Midbrain (tissue), 1 donor: ENCODE results near the gene PRR33.
"Not testable (repeated sequence)": the region's sequence is repeated elsewhere in the genome, so short reads cannot be mapped to it uniquely, and the experiment has no call there.

Experiments
- DNase-seq: peaks from one replicate; lab custom pipeline; 2025; lab: John Stamatoyannopoulos, UW

Gene PRR33

DNA sequence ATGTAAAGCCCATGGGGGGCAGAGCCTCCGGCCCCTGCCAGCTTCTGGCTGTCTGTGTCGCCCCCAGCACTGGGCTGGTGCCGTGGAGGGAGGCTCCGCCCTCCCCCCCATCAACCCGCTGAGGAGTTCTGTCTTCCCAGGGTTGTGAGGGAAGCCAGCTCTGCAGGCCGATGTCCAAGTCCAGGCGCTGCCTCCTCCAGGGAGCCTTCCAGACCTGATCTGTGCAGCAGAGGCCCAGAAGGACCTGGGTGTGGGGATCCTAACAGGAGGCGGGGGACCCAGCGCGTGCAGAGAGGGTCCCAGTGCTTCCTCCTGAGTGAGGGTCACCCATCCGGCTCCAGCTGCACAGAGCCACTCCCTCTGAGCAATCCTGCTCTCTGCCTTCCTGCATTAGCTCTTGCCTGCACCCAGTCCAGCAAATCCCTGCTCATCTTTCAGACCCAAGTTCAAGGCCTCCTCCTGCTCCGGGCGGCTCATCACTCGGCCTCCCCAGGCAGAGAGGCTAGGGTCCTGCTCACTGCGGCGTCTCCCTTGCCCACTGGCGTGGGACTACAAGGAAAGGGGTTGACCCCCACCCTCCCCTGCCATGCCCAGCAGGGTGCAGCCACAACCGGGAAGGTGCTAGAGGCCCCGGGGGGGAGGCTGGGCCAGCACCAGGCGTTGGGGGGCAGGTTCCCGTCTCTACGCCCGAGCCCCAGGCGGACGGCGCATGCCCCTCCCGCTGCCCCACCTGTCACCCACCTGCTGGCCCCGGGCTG, 16.4 kb downstream of the PRR33 start:
- no peak for DNase-seq

DNA sequence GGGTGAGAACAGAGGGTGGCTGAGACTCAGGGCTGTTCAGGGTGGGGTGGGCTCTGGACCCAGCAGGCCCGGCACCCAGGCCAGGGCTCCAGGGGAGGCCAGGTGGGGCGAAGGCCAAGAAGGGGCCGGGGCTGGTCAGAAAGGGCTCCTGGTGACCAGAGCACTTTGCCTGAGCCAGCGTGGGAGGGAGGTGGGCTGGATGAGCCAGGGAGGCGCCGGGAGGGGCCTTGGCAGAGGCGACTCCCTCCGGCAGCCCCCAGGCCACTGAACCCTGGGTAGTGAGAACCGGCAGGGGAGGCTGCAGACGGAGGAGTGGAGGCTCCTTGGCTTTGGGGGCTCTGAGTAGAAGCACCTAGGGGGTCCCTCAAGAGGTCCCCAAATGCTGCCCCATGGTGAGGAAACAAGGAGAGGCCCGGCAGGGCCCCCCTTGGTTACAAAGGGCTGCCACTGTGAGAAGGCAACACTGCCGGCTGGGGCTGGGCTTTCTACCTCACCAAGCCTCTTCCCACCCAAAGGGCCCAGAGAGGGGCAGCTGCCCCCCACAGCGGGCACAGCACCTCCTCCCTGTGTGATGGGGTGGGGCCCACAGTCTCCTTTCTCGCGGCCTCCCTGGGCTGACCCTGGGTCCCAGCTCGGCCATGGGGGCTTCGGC, 17.1 kb downstream of the PRR33 start:
- DNase-seq = not testable (repeated sequence)

DNA sequence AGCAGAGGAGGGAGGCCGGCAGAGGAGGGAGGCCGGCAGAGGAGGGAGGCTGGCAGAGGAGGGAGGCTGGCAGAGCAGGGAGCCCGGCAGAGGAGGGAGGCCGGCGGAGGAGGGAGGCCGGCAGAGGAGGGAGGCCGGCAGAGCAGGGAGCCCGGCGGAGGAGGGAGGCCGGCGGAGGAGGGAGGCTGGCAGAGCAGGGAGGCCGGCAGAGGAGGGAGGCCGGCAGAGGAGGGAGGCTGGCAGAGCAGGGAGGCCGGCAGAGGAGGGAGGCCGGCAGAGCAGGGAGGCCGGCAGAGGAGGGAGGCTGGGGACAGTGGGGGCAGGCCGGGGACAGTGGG, 17.9 kb downstream of the PRR33 start:
- not testable (repeated sequence) for DNase-seq

DNA sequence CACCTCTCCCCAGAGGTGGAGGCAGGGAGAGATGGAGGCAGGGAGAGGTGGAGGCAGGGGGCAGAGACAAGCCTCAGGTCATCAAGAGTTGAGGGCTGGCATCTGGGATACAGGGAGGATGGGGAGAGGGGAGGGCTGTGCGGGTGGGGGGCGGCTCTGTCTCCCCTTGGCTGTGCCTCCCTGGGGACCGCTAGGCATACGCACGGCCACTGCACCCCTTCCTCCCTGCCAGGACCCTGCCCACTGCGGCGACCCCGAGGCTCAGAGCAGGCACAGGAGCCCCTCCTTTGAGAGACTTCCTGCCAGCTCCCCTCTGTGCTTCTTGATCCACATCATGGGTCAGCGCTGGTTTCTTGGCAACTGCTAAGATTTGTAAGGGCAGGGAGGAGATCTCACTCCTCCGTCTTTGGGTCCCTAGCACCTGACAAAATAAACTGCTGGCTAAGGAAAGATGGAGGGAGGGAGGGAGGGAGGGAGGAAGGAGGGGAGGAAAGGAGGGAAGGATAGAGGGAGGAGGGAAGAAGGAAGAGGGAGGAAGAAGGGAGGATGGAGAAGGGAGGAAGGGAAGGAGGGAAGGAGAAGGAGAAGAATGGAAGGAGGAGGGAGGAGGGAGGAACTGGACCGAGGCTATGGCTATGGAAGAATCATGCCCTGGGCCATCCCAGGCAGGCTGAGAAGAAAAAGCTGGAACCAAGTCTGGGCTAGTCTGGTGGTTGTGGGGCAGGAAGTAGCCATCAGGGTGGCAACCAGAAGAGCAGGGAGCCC, 18.5 kb downstream of the PRR33 start:
- no peak for DNase-seq

DNA sequence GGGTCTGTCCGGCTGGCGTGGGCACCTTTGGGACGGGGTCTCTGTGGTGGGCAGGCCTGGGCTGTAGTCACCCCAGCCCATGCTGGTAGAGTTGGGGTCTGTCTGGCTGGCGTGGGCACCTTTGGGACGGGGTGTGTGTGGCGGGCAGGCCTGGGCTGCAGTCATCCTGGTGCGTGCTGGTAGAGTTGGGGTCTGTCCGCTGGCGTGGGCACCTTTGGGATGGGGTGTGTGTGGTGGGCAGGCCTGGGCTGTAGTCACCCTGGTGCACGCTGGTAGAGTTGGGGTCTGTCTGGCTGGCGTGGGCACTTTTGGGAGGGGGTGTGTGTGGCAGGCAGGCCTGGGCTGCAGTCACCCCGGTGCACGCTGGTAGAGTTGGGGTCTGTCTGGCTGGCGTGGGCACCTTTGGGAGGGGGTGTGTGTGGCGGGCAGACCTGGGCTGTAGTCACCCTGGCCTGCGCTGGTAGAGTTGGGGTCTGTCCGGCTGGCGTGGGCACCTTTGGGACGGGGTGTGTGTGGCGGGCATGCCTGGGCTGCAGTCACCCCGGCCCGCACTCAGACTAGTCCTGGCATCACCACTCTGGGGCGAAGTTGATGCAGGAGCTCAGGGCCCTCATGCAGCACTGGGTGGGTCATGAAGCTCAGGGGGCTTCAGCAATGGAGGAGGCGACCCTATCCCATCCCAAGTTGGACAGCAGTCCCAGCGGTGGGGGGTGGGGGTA, 19.3 kb downstream of the PRR33 start:
- DNase-seq = no peak

DNA sequence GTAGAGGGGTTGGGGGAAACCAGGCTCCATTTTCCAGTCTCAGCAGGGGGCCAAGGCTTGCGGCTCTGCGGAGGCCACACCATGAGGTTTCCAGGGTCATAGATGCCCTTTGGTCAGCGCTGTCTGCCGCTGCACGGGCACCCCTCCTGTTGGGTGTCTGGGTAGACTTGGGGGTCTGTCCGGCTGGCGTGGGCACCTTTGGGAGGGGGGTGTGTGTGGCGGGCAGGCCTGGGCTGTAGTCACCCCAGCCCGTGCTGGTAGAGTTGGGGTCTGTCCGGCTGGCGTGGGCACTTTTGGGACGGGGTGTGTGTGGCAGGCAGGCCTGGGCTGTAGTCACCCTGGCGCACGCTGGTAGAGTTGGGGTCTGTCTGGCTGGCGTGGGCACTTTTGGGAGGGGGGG, 20.2 kb downstream of the PRR33 start:
- no peak for DNase-seq

DNA sequence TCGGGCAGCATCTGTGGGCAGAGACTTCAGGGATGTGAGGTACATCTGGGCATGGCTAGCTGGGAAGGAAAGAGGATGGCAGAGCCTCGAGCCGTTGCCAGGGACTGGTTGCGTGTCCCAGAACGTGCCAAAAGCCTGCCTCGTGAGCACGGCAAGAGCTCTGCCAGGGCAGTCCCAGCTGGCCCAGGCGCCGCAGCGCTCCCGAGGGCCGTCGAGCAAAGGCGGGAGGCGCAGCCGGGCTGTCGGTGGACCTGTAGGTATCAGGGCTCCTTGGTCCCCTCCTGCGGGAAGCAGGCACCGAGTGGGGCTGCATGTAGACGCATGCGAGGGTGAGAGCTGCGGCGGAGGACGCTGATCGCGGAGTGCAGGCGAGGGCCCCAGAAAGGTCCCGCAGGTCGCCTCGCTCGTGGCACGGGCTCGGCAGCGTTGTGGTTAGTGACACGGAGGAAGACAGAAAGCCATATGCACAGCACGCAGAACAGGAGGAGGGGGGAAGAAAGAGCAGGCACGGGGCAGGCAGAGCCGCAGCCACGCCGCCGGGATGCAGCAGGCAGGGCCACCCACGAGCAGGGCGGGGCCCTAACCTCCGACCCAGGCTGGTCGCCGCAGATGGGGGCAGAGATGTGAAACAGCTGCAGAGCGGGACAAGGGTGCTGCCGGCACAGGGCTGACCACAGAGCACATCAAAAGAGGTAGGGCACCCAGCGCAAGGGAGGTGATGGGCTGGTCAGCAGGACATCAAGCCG, 20.8 kb downstream of the PRR33 start:
- peak; percentile 18 for DNase-seq

DNA sequence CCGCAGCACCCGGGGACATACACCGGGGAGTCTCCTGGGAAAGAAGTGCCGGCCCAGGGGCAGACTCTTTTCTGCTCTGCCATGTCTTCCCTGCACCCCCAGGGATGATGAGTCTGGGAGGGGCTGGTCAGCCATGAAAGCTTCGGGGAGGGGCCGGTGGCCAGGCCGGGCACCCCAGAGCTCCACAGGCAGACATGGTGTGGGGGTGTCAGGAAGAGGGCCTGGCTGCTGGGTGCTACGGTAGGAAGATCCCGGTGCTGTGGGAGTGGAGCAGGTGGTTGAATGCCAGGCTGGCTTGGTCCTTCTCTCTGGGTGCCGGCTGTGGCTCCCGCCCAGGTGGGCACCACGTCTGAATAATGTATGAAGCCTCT, 21.4 kb downstream of the PRR33 start:
- DNase-seq = no peak

DNA sequence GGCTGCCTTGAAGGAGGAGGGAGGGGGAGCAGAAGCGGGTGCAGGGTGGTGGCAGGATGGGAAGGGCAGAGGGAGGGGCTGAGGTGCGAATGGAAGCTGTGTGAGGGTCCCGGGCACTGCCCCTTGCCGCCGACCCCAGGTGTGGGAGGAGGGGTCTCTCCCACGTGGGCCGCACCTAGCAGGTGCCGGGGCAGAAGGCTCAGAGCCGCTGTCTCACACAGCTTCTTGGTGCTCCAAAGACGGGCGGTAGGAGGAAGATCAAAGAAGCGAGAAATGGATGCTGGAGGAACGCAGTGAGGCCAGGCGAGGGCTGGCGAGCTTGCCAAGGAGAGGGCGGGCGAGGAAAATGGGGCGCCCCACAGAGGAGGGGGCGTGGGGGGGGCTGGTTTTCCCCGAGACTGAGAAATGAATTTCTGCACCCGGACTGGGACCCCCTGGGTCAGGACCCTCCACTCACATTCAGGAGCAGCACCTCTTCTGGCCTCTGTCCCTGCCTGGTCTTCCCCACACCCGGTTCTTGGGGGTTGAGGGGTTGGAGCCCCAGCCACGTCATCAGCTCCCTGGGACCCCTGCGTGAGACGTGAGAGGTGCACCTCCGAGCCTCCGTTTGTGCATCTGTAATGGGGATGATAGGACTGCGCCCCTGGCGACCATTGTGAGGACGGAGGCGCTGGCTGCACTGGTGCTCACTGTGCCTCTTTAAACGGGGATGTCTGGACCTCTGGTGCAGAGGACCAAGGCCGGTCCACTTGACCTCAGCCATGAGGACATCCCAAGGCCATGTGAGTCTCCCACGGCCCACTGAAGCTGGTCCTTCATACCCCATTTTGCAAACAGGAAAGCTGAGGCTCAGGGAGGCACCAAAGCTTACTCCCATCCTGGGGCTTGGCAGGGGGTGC, 22.0 kb downstream of the PRR33 start:
- no peak for DNase-seq

DNA sequence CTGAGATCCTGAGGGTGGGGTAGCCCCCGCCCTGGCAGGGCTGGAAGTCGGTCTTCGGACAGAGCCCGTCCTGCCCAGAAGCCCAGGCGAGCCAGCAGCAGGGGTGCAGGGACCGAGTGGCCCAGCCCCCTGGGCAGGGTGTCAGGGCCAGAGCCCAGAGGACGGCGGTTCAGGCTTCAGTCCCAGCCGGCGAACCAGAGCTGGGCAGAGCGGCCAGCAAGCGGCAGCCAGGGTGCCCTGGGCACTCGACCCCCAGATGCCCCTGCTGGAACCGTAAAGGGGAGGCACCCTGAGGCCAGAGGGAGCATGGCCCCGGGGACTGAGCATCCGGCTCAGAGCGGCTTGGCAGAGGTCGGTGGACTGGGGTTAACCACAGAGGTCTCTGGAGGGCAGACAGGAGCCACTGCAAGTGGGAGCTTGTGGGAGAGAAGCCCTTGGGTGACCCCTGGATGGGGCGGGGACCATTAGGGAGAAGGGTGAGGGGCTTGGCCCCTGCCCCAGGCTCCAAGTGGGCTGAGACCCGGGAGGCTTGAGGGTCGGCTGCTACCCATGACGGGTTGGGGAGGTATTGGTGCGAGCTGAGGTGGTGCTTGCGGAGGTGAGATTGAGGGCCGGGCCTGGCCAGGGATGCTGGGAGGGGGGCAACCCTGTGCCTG, 22.9 kb downstream of the PRR33 start:
- no peak for DNase-seq

DNA sequence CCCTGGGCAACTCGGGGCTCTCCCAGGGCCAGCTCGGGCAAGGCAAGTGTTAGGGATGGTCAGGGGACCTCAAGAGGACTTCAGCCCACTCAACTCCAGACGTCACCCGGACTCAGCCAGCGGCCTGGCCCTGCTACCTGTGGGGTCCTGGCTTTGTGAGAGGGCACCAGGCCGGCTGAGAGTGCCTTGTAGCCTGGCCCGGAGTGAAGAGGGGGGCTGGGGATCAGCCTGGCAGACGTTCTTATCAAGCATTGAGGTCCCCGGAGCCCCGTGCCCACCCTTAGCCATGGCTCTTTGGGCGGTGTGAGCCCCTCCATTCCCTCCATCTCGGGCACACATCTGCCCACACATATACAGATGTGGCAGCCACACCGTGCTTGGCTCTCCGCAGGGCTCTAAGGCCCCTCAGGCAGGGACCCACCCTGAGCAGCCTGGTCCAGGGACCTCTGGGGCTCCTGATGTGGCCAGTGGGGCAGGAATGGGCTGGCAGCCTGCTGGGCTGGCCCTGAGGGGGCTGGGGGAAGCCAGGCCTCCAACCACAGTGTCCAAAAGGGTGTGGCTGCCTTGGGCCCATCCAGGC, 23.5 kb downstream of the PRR33 start:
- DNase-seq = no peak

DNA sequence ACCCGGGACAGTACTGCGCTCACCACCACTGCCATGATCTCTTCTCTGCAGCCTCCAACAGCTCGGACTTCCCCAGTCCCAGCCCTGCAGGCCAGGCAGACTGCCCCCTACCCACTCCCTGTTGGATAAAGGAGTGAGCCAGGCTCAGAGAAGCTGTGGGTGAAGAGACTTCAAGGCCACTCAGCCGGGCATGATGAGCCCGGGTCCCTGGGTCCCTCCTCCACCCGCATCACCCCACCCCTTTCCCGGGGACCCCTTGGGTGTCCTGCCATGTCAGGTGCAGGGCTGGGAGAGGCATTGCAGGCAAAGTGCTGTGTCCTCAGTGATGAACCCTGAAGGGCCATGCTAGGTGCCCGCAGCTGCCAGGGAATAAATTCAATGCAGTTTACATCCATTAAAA, 24.3 kb downstream of the PRR33 start:
- DNase-seq = no peak

DNA sequence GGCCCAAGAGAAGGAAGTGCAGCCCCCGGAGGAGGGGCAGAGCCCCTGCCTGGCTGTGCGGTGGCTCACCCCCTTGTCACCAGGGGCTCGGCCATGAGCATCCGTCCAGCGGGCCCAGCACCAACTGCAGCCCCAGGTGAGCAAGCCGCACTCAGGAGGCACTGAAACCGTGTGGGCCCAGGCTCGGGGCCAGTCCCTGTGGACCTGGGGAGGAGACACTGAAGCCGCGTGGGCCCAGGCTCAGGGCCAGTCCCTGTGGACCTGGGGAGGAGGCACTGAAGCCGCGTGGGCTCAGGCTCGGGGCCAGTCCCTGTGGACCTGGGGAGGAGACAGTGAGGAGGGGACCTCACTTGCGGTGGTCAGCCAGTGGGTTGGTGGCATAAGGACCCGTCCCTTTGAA, 24.9 kb downstream of the PRR33 start:
- no peak for DNase-seq

DNA sequence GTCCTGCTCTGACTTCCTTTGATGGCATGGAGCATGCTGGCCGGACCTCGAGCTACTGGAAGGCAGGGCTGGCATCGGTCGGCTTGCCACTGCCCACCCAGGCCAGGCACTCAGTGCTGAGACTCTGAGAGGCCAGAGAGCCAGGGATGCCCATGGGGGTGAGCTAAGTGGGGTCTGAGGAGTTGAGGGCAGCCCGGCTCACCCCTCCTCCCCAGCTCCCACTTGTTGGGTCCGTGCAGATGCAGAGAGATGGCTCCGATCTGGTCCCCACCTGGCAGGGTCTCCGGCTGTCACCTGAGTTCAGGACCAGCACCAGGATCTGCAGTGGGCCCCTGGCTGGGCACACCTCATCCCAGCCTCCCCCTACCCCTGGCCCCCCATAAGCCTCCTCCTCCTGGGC, 25.5 kb downstream of the PRR33 start:
- no peak for DNase-seq

DNA sequence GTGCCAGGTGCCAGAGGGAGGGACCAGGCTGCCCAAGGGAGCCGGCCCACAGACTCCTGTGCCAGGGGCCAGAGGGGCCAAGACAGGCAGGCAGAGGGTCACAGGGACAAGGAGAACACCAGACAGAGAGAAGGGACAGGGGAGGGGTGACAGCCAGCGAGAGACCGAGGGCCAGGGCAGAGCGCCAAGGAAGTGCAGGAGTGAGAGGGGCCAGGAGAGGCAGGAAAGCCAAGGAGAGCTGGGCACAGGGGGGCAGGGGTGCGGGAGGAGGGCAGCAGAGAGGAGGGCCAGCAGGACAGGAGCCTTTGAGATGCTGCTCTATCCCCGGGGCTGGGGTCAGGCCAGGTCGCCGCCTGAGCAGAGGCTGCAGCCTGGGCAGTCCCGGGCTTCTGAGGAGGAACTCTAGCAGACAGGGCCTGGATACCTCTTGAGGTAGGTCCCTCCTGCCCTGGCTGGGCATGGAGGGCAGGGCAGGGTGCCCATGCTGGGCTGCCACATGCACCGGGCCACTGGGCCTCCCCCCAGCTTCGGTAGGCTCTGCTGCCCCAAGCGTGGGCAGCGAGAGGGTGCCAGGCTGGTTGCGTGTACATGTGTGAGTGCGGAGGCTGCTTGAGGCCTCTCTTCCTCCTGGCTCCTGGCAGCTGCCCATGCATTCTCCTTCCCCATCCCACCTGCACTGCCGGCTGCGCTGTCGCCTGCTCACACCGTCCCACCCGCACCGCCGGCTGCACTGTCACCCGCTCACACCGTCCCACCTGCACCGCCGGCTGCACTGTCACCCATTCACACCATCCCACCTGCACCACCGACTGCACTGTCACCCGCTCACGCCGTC, 26.6 kb downstream of the PRR33 start:
- DNase-seq = no peak

DNA sequence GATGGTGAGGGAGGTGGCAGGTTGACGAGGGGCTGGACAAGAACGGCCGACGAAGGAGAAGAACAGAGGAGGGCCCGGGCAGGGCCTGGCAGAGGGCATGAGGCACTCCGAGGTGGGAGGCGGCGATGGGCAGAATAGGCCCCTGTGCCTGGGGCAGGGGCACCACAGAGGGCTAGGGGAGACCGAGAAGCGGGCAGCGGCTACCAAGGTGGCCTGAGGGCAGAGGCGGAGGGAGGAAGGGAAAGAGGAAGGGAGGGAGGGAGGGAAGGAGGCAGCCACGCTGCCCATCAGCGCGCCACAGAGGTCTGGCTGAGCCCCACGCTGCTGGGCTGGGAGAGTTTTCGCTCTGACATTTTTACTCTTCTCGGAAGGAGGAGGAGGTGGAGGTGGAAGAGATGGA, 27.5 kb downstream of the PRR33 start:
- DNase-seq = no peak

DNA sequence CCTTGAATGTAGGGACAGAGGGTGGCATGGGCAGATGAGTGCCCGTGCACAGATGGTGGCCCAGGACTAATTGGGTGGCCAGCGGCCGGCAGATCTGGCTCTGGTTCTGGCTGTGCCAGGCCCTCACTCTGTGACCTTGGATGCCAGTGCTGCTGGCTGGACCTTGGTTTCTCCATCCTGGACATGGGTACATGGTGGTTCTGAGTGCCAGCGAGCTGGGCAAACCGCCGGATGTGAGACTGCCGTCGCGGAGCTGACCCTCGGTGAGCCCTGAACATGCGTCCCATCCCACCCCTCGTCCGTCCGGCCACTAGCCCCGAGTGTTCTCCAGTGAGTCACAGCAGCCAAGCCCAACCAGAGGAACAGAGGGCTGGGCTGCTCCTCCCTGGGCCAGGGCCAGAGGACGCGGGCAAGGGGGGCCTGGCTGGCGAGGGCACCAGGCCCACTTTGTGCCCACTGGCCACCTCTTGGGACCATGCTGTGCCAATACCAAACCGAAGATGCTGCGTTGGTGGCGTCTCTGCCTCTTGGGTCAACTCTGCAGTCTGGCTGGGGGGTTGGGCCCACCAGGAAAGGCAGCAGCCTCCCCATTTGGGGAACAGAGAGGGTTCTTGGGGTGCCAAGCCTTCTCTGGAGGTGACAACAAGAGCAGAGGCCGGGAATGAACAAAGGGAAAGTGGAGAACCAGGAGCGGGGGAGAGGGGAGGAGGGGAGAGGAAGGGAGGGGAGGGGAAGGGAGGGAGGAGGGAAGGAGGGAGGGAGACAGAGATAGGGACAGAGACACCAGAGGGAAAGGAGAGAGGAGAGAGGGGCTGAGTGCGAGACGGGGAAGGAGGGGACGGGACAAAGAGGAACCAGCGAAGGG, 28.1 kb downstream of the PRR33 start:
- DNase-seq = peak; percentile 67
